H9 (cell line): ENCODE data around the gene RGS21. TPM values are rescaled to one million over a fixed set of nuclear protein-coding genes. Genes with fewer than 3 reads are reported as not detected.
"Not testable (repeated sequence)": the region's sequence is repeated elsewhere in the genome, so short reads cannot be mapped to it uniquely, and the experiment has no call there.

ENCODE experiments used
- DNase-seq: peaks from one replicate; pipeline ENCODE4 v3.0.0-alpha.2; 2017
- H2AFZ ChIP-seq: one replicate; pipeline ENCODE4 v1.6.1; 2013; ENCODE audit warnings: mild to moderate bottlenecking, low read length, control low read depth, moderate library complexity
- H2AK5ac ChIP-seq: 2 replicates; pipeline ENCODE4 v1.6.1; 2013; ENCODE audit warnings: low read length, control low read depth, mixed read lengths; ENCODE audit not compliant: insufficient read length
- H2BK120ac ChIP-seq: one replicate; pipeline ENCODE4 v1.6.1; 2013; ENCODE audit warnings: low read depth, mild to moderate bottlenecking, low read length, control low read depth, inconsistent platforms; ENCODE audit not compliant: poor library complexity, severe bottlenecking
- H2BK12ac ChIP-seq: 2 replicates; pipeline ENCODE4 v1.6.1; 2013; ENCODE audit warnings: low read length, control low read depth, mixed read lengths, low read depth; ENCODE audit not compliant: insufficient read length
- H2BK15ac ChIP-seq: 2 replicates; pipeline ENCODE4 v1.6.1; 2013; ENCODE audit warnings: low read depth, low read length, control low read depth
- H2BK20ac ChIP-seq: one replicate; pipeline ENCODE4 v1.6.1; 2013; ENCODE audit warnings: low read depth, mild to moderate bottlenecking, low read length, control low read depth, inconsistent platforms; ENCODE audit not compliant: poor library complexity, severe bottlenecking
- H2BK5ac ChIP-seq: 2 replicates; pipeline ENCODE4 v1.6.1; 2013; ENCODE audit warnings: low read length, control low read depth, mixed read lengths; ENCODE audit not compliant: insufficient read length
- H3K14ac ChIP-seq: 2 replicates; pipeline ENCODE4 v1.6.1; 2013; ENCODE audit warnings: low read length, control low read depth; ENCODE audit not compliant: insufficient read depth
- H3K18ac ChIP-seq: 2 replicates; pipeline ENCODE4 v1.6.1; 2013; ENCODE audit warnings: low read depth, mild to moderate bottlenecking, mixed read lengths, low read length, control low read depth; ENCODE audit not compliant: insufficient read length
- H3K23ac ChIP-seq: 2 replicates; pipeline ENCODE4 v1.6.1; 2013; ENCODE audit warnings: low read length, control low read depth, mixed read lengths, low read depth; ENCODE audit not compliant: insufficient read length
- H3K23me2 ChIP-seq: 2 replicates; pipeline ENCODE4 v1.6.1; 2013; ENCODE audit warnings: low read depth, mild to moderate bottlenecking, mixed read lengths, low read length, control low read depth; ENCODE audit not compliant: insufficient read length, poor library complexity, severe bottlenecking
- H3K27ac ChIP-seq: 2 replicates; pipeline ENCODE4 v1.5.1; 2013; ENCODE audit warnings: low read length, control low read depth, mixed read lengths, low read depth; ENCODE audit not compliant: insufficient read length
- H3K27me3 ChIP-seq: 2 replicates; pipeline ENCODE4 v1.6.1; 2013; ENCODE audit warnings: low read length, control low read depth, inconsistent platforms; ENCODE audit not compliant: insufficient read depth
- H3K4ac ChIP-seq: 2 replicates; pipeline ENCODE4 v1.6.1; 2013; ENCODE audit warnings: low read depth, mild to moderate bottlenecking, control low read depth, inconsistent platforms, low read length, moderate library complexity
- H3K4me1 ChIP-seq: 2 replicates; pipeline ENCODE4 v1.6.1; 2013; ENCODE audit warnings: low read length, control low read depth, inconsistent platforms; ENCODE audit not compliant: insufficient read depth
- H3K4me2 ChIP-seq: 2 replicates; pipeline ENCODE4 v1.6.1; 2013; ENCODE audit warnings: low read length, control low read depth, mixed read lengths; ENCODE audit not compliant: insufficient read length, insufficient read depth
- H3K56ac ChIP-seq: 2 replicates; pipeline ENCODE4 v1.6.1; 2013; ENCODE audit warnings: low read depth, mild to moderate bottlenecking, mixed read lengths, low read length, control low read depth; ENCODE audit not compliant: insufficient read length
- H3K79me1 ChIP-seq: 2 replicates; pipeline ENCODE4 v1.6.1; 2013; ENCODE audit warnings: low read depth, mild to moderate bottlenecking, moderate library complexity, low read length, control low read depth, inconsistent platforms; ENCODE audit not compliant: insufficient read depth, poor library complexity, severe bottlenecking
- H3K79me2 ChIP-seq: 2 replicates; pipeline ENCODE4 v1.6.1; 2013; ENCODE audit warnings: low read length, control low read depth, inconsistent platforms; ENCODE audit not compliant: insufficient read depth
- H3K9ac ChIP-seq: 2 replicates; pipeline ENCODE4 v1.6.1; 2013; ENCODE audit warnings: low read length, control low read depth, mixed read lengths; ENCODE audit not compliant: insufficient read length; ENCODE audit errors: extremely low read depth
- H3K9me3 ChIP-seq: one replicate; pipeline ENCODE4 v1.6.1; 2013; ENCODE audit warnings: low read depth, low read length, inconsistent platforms; ENCODE audit not compliant: control insufficient read depth
- H3T11ph ChIP-seq: one replicate; pipeline ENCODE4 v1.6.1; 2013; ENCODE audit warnings: mild to moderate bottlenecking, low read length, control low read depth, inconsistent platforms
- H4K20me1 ChIP-seq: one replicate; pipeline ENCODE4 v1.6.1; 2013; ENCODE audit not compliant: control insufficient read depth, insufficient read length, insufficient read depth
- H4K5ac ChIP-seq: 2 replicates; pipeline ENCODE4 v1.6.1; 2013; ENCODE audit warnings: low read depth, mild to moderate bottlenecking, mixed read lengths, low read length, control low read depth; ENCODE audit not compliant: insufficient read length
- H4K8ac ChIP-seq: replicated peaks from 2 replicates; pipeline ENCODE4 v1.6.1; 2013; ENCODE audit warnings: low read length, control low read depth, mixed read lengths, low read depth; ENCODE audit not compliant: insufficient read length
- H4K91ac ChIP-seq: 2 replicates; pipeline ENCODE4 v1.6.1; 2013; ENCODE audit warnings: low read depth, mild to moderate bottlenecking, moderate library complexity, mixed read lengths, low read length, control low read depth; ENCODE audit not compliant: insufficient read length
- H3K27ac Mint-ChIP-seq, 3 experiments: 2 replicates in 2 of 3; 3 replicates in 1 of 3; pipeline ENCODE4 v1.8.0; 2020 to 2021; ENCODE audit warnings: mixed read lengths in 3 of 3, mild to moderate bottlenecking in 1 of 3, moderate library complexity in 1 of 3
- H3K27me3 Mint-ChIP-seq: 2 replicates; pipeline ENCODE4 v1.8.0; 2021; ENCODE audit warnings: low read depth, mild to moderate bottlenecking, moderate library complexity, mixed read lengths
- H3K36me3 Mint-ChIP-seq, 3 experiments: 2 replicates in 2 of 3; 3 replicates in 1 of 3; pipeline ENCODE4 v1.8.0; 2020 to 2021; ENCODE audit warnings: low read depth in 3 of 3, mixed read lengths in 3 of 3; ENCODE audit not compliant: insufficient read depth in 1 of 3
- H3K4me1 Mint-ChIP-seq, 2 experiments: 2 replicates each; pipeline ENCODE4 v1.8.0; 2020; ENCODE audit warnings: mixed read lengths in 2 of 2
- H3K4me3 Mint-ChIP-seq, 2 experiments: 2 replicates in 1 of 2; 3 replicates in 1 of 2; pipeline ENCODE4 v1.8.0; 2020 to 2021; ENCODE audit warnings: mild to moderate bottlenecking in 2 of 2, mixed read lengths in 2 of 2, moderate library complexity in 1 of 2
- H3K9me3 Mint-ChIP-seq, 2 experiments: 2 replicates in 1 of 2; 3 replicates in 1 of 2; pipeline ENCODE4 v1.8.0; 2020; ENCODE audit warnings: mild to moderate bottlenecking in 2 of 2, mixed read lengths in 2 of 2, moderate library complexity in 1 of 2
- CTCF ChIP-seq: fragments of 200-600 bp; sonication (generic); conservative IDR thresholded peaks from 3 replicates; pipeline ENCODE4 v1.8.0; 2021; ENCODE audit warnings: antibody characterized with exemption, mild to moderate bottlenecking
- WGBS: extraction: QIAGEN DNeasy Blood & Tissue Kit; methylation state at CpG from one replicate; pipeline ENCODE4 v1.1.7; 2013; ENCODE audit warnings: missing lambda C conversion rate, low lambda C conversion rate, mixed read lengths; ENCODE audit not compliant: insufficient read length; ENCODE audit errors: extremely low coverage; 5-methylcytosine and 5-hydroxymethylcytosine counted together
- total RNA-seq: library from RNA; stranded (reverse); gene quantifications from 2 replicates; pipeline ENCODE4 v1.2.1, GENCODE V29; 2021

Gene RGS21
- total RNA-seq, 1 experiment from 2014 or later, result not detected

- H3K14ac ChIP-seq, result no peak overlapping the region
- H3K23ac ChIP-seq, result no peak overlapping the region
- no peak overlapping the region for H3K4me3 Mint-ChIP-seq
- no peak overlapping the region for H2AK5ac ChIP-seq
- H2BK12ac ChIP-seq, result no peak overlapping the region
- H4K20me1 ChIP-seq, result no peaks in the 10 kb centered on the region
- H3K27ac ChIP-seq, result no peak overlapping the region
- H2BK120ac ChIP-seq, result no peak overlapping the region
- H4K8ac ChIP-seq, result no peak overlapping the region
- no peak overlapping the region for H4K5ac ChIP-seq
- H3K9me3 ChIP-seq, result no peaks in the 10 kb centered on the region
- no peaks in the 10 kb centered on the region for H3K79me1 ChIP-seq
- peaks cover 3 to 8% (median 3%) of the 10 kb centered on the region in 3 experiments for H3K36me3 Mint-ChIP-seq
- no peak overlapping the region for H3K4ac ChIP-seq
- no peak overlapping the region for H3T11ph ChIP-seq
- no peak overlapping the region for H4K91ac ChIP-seq
- H2BK5ac ChIP-seq, result no peak overlapping the region
- no peak overlapping the region for H3K18ac ChIP-seq
- H3K9me3 Mint-ChIP-seq, result peaks cover 4 to 8% of the 10 kb centered on the region in 2 experiments
- H3K79me2 ChIP-seq, result no peaks in the 10 kb centered on the region
- no peaks in the 10 kb centered on the region for H3K4me1 Mint-ChIP-seq
- no peaks in the 10 kb centered on the region for H3K4me1 ChIP-seq
- H3K23me2 ChIP-seq, result no peaks in the 10 kb centered on the region
- no peak overlapping the region for H2AFZ ChIP-seq
- no peak overlapping the region for H3K9ac ChIP-seq
- no peaks in the 10 kb centered on the region for H3K27me3 Mint-ChIP-seq
- H2BK20ac ChIP-seq, result no peak overlapping the region
- H2BK15ac ChIP-seq, result no peak overlapping the region
- no peaks in the 10 kb centered on the region for H3K27me3 ChIP-seq
- no peak overlapping the region for H3K56ac ChIP-seq
- WGBS, result no CpG with 5 or more reads among the region's 1 CpG
- no peak for TF ChIP-seq CTCF
- H3K4me2 ChIP-seq, result no peak overlapping the region
- DNase-seq, result no peak
- no peak overlapping the region for H3K27ac Mint-ChIP-seq
These were observed 13.8 kb upstream of the RGS21 start for GRCh38 chr1:192303029-192303428.

GRCh38 chr1:192308314-192308713, 8.5 kb upstream of the RGS21 start:
- not testable (repeated sequence) for H2BK15ac ChIP-seq, H3K9ac ChIP-seq, H4K20me1 ChIP-seq, H4K91ac ChIP-seq, H3K79me2 ChIP-seq, H2AK5ac ChIP-seq, H3K18ac ChIP-seq, H3K14ac ChIP-seq, H2BK12ac ChIP-seq, H2AFZ ChIP-seq, H3K9me3 ChIP-seq, H3K4me1 ChIP-seq, H3K79me1 ChIP-seq, H3K23me2 ChIP-seq, H3K4me2 ChIP-seq, H2BK5ac ChIP-seq, H4K5ac ChIP-seq, H3K27ac Mint-ChIP-seq, H3K23ac ChIP-seq, H2BK20ac ChIP-seq, H3K4ac ChIP-seq, H3T11ph ChIP-seq, H3K27ac ChIP-seq, H2BK120ac ChIP-seq, H3K27me3 ChIP-seq, H3K4me1 Mint-ChIP-seq, H4K8ac ChIP-seq, H3K56ac ChIP-seq, DNase-seq, H3K27me3 Mint-ChIP-seq, H3K4me3 Mint-ChIP-seq
- WGBS, result no CpG with 5 or more reads among the region's 2 CpGs
- Mint-ChIP-seq H3K36me3 (peaks cover 4 to 18% (median 7%) of the 10 kb centered on the region in 3 experiments), H3K9me3 (peaks cover 16 to 20% of the 10 kb centered on the region in 2 experiments)
